GM18519 (cell line): ENCODE measurements around the gene RBBP8NL.

Experiments used
- ATAC-seq: cut with Tn5 transposase; IDR thresholded peaks from one replicate; pipeline ENCODE4 v1.9.1; 2021; ENCODE audit warnings: mild to moderate bottlenecking, moderate library complexity; ENCODE audit not compliant: unreplicated experiment, low FRiP score

Gene RBBP8NL

DNA sequence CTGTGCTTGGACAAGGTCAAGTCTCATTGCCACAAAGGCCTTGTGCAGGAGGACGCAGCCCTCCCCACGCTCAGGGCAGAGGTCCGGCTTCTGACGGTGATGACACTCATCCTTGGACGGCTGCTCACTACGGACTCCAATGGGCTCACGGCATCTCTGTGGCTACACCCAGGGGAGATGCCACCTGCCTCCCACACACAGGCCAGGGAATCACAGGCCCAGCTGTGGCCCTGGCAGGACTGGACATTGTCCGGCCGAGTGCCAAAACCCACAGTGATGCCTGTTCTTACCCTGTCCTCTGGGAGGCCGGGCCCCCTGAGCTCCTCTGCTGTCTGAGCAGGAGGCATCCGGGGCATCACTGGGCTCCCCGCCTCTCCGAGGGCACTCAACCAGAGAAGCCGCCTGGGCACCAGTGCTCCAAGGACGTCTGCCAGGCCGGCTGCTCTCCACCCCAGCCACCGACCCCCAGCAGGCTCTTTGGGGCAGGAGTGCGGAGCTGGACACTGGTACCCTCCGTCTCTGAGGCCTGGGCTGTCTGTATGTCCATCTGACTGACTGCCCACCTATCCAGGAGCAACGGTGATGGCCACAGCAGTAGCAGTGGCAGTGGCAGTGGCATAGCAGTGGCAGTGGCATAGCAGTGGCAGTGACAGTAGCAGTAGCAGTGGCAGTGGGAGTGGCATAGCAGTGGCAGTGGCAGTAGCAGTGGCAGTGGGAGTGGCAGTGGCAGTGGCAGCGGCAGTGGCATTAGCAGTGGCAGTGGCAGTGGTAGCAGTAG, 1.9 kb downstream of the RBBP8NL start:
- no peak for ATAC-seq

- ATAC-seq = no peak
Observed at GRCh38 chr20:62424249-62425107, 2.9 kb downstream of the RBBP8NL start.

DNA sequence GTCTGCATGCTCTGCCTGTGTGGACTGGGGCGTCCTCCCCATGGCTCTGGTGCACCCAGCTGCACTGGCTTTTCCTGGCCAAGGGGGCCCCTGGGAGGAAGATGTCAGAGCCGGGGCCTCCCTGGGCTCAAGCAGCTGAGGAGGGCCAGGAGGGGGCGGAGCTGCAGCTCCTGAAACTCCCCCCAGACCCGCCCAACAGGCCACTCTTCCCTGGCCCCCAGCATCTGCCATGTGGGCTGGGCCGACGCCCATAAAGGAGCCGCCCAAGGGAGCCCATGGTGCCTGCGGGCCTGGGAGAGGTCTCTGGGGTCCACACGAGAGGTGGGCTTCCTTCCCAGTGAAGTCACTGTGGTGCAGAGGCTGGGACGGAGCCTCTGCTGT, 4.0 kb downstream of the RBBP8NL start:
- ATAC-seq = no peak

GRCh38 chr20:62422636-62423325, 4.6 kb downstream of the RBBP8NL start:
- no peak for ATAC-seq

DNA sequence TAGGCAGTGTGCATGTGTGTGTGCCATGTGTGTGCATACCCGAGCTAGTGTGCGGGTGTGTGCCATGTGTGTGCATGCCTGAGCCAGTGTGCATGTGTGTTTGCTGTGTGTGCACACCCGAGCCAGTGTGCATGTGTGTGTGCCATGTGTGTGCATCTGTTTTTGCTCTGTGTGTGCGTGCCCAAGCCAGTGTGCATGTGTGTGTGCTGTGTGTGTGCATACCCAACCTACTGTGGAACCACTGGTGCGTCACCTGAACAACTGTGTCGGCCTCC, 5.7 kb downstream of the RBBP8NL start:
- no peak for ATAC-seq

- no peak for ATAC-seq
Observed at GRCh38 chr20:62420846-62421715, 6.3 kb downstream of the RBBP8NL start.

DNA sequence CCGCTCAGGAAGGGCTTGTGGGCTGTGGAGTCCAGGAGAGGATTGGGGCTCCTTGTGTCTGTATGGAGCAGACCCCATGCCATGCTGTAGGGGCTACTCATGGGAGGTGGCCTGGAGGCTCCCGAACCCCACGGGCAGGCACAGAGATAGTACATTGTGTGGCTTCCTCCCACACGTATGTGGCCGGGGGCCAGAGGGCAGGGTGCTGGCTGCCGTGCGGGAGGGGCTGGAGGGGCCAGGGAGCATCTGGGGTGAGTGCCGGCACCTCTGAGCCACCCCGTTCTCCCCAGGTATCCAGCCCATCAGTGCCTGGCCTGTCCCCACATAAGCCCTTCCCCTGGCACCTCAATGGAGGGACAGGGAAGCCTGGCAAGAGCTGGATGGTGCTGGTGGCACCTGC, 7.6 kb downstream of the RBBP8NL start:
- no peak for ATAC-seq

GRCh38 chr20:62418709-62419487, 8.4 kb downstream of the RBBP8NL start:
- ATAC-seq = no peak

DNA sequence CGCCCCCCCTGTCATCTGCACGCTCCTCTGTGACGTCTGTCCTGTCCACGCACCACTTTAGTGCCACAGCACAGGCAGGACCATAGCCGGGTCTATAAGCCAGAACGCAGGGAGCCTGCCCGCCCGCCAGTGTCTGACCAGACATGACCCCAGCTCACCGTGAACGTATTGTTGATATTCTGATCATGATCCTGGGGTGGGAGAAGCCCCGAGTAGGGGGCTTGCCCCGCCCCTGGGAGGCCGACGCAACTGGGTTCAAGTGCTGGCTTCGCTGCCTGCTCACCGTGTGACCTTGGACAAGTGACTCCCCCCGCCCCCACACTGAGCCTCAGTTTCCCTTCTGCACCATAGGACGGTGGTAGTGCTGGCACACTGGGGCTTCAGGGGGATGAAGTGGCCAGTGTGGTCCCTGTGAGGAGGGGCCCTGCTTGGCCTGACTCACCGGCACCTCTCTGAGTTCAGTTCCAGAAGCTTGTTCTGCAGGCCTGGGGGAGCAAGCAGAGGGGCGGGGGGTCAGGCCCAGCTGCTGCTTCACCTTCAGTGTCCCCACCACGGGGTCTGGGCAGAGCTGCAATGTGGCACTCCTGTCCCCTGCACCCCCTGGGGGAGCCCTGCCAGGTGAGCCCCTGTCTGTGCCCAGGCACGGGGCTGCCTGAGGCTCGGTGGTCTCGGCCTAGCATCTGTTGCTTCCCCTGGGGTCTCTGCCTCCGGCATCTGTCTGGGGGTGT, 9.2 kb downstream of the RBBP8NL start:
- ATAC-seq = no peak

- ATAC-seq = no peak
Observed at GRCh38 chr20:62416651-62417637, 10.4 kb downstream of the RBBP8NL start.

- no peak for ATAC-seq
Observed at GRCh38 chr20:62415354-62416111, 11.8 kb downstream of the RBBP8NL start.

DNA sequence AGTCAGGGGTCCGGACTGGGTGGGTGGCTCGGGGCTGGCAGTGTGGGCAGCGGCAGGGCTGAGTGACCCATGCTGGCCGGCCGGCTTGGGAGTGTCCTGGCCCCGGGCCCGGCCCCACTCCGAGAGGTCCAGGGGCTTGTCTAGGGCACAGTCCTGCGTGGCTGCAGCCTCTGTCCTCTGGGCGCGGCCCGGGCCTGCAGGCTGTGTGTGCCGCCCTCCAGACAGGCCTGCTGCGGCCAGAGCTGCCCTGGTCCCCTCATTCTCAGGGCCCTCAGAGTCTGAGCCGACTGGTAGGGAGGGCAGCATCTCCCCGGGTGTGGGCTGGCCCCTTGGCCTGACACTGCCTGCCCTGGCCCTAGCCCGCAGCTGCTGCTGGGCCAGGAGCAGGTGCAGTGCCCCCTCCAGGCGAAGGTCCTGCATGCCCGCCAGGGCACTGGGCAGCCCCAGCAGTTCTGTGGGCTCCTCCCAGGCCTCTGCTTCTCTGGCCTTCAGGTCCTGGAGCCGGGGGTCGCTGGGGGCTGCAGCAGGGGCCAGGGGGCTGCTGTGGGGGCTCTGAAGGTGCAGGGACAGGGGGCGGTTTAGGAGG, 13.3 kb downstream of the RBBP8NL start:
- ATAC-seq = no peak

GRCh38 chr20:62413025-62413570, 14.2 kb downstream of the RBBP8NL start:
- no peak for ATAC-seq

DNA sequence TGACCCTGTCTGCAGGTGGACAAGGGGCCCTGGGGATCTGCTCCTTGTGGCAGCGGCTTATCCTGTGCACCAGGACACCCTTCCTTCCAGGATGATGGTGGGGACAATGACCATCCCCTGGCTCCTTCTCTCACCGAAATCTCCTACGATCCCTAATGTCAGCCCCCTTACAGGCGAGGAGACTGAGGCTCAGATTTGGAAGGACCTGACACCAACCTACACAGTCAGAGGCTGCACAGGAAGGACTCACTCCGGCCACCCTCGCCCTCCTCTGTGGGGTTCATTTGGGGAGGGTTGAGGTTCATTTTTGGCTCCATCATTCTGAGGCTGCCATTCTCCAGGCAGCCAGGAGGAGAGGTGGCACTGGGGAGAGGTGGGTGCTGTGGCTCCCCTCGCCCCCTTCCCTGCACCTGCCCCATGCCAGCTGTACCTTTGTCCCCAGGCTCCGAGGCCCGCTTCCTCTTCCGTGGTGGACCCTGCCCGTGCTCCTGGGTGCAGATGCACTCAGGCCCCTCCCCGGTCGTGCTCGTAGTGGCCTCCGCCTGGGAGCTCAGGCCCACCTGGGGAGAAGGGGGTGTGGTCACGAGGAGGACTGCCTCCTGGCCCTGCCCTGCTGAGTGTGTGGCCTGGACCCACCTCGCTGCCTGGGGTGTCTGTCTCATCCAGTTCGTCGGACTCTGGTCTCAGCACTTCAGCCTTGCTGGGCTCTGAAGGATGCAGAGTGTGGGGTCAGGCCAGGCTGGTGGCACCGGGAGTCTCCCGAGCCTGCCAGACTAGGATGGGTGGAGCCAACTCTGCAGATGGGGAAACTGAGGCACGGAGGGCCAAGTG, 14.9 kb downstream of the RBBP8NL start:
- no peak for ATAC-seq

GRCh38 chr20:62411479-62412193, 15.7 kb downstream of the RBBP8NL start:
- no peak for ATAC-seq
